HUDEP-2 (cell line): Measurements from ENCODE around the gene GLRX.
"Not testable (repeated sequence)": the region's sequence is repeated elsewhere in the genome, so short reads cannot be mapped to it uniquely, and the experiment has no call there.

Experiments used
- DNase-seq, 76 experiments: peaks; one replicate each; lab custom pipeline; 2025; ENCODE audit not compliant: unreplicated experiment in 76 of 76; lab: John Stamatoyannopoulos, UW

Gene GLRX

DNA sequence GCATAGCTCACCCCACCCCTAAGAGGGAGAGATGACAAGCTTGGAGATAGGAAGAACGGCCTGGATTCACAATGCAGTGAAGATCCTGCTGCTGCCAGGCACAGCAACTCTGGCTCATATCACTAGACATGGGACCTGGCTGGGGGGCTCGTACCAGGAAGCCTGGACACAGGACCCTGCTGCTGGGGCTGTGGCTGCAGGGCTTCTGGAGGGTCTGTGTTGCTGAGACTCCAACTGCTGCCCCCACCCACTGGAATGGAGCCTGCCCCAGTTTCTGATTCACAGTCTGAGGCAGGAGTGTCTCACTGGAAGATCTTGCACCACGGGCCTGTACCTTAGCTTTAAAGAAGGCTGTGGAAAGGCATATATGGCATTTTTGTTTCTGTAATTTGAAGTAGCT lies 31.0 kb upstream of the GLRX start:
- DNase-seq: no peak

DNA sequence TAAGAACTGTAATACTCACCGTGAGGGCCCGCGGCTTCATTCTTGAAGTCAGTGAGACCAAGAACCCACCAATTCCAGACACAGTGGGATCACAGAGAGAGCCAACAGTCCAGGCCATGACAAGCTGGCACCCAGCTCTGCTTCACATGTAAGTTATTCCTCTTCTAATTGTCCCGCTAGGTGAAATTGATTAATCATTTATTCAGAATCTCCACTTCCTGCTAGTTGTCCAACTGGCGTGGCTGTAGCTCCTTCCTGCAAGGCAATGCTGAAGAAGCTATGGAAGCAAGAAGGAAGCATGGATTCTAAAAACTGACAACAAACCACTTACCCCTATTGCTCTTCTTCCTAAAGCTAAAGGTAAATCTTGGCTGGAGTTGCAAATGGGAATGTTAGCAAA lies 30.0 kb upstream of the GLRX start:
- DNase-seq: no peak

DNA sequence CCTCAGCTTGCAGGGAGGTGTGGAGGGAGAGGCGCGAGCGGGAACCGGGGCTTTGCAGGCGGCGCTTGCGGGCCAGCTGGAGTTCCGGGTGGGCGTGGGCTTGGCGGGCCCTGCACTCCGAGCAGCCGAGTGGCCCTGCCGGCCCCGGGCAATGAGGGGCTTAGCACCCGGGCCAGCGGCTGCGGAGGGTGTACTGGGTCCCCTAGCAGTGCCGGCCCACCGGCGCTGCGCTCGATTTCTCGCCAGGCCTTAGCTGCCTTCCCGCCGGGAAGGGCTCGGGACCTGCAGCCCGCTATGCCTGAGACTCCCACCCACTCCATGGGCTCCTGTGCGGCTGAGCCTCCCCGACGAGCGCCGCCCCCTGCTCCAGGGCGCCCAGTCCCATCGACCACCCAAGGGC lies 28.6 kb upstream of the GLRX start:
- not testable (repeated sequence) for DNase-seq

DNA sequence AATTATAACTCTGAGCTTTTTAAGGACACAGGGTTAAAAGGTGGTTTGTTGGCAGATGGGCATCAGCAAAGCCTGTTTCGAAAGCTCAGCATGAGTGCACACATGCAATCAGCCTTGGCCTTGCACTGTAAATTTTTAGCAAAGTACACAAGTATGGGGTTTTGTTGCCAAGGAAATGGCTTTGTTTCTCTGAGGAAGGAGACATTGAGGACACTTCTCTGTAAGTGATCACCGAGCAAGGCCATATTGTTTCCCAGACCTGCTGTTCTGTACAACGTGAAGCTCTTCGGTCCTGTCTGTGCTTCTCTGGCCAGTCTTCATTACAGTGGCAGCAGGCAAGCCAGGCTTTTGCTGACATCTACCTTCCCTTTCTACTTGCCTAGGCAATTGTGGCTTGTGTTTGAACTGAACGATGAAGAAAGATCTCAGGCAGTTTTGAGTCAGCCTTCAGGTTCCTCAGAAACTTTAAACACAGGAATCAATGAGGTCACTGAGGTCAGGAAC lies 27.9 kb upstream of the GLRX start:
- no peak for DNase-seq

DNA sequence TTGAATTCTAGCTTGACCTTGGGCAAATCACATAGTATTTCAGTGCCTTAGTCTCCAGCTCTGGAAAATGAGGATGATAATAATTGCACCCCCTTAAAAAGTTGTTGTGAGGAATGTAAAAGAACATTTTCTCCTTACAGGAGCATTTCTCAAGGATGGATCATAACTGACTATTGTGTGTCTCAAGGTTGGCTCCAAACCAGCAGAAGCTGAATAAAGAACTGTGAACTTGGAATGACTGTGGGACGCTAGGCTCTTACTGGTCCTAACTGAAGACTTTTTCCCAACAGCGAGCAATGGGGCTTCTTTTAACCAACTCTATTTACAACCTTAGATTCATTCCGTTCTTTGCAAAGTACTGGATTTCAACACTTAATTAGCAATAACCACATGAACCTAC lies 26.2 kb upstream of the GLRX start:
- no peak for DNase-seq

DNA sequence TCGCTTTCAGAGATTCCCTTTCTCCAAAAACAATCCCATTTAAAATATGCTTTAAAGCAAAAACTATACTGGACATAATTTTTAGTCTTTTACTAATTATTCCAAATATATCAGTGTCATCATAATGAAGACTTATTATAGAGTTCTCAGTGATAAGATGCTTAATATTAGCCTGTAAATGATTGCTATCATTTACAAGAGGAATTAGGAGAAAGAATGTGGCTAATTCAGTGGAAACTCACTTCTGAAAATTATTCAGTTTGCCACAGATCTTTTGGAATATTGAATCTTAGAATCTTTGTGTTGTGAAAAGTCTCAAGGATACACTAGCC lies 24.7 kb upstream of the GLRX start:
- DNase-seq: no peak

DNA sequence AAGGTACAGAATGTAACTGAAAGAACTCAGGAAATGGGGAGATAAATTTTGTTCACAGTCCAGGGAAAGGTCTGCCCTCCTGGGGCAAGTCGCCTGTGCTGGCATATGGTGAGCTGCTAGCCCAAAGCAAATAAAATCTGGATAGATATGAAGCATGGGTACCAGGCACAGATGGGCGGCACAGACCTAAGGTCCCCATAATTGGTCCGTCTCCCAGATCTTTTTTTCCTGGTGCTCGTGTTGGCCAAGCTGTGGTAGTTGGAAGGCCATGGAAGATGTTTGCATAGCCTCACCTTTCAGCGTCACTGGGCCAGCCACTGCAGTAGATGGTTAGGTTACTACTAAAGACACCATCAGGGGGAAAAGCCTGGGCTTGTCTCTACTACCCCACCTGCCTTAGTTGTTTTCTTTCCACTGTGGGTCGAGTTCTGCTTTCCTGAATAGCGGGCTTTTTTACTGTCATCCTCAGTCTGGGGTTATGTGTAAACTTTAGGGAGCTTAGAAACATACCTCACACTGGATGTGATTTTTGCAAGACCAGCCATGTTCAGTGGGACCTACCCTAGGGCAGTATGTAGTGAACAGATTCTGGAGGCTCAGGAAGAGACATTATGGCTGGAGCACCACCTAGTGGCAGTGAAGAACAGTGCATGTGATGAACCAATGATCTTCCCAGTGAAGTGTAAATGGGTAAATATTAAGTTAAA lies 24.2 kb upstream of the GLRX start:
- peak in 57 of 76 experiments; percentile 6 to 73 (median 39) for DNase-seq

DNA sequence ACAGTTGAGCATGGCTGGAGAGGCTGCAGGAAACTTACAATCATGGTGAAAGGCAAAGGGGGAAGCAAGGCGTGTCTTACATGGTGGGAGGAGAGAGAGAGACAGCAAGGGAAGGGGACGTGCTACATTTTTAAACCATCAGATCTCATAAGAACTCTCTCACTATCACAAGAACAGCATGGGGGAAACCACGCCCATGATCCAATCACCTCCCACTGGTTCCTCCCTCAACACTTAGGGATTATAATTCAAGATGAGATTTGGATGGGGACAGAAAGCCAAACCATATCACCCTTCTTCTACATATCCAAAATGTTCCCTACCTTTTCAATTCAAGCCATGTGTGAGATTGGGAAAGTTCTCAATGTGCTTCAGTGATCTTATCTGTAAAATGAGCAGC lies 22.9 kb upstream of the GLRX start:
- peak in 20 of 76 experiments; percentile 7 to 51 (median 22) for DNase-seq

DNA sequence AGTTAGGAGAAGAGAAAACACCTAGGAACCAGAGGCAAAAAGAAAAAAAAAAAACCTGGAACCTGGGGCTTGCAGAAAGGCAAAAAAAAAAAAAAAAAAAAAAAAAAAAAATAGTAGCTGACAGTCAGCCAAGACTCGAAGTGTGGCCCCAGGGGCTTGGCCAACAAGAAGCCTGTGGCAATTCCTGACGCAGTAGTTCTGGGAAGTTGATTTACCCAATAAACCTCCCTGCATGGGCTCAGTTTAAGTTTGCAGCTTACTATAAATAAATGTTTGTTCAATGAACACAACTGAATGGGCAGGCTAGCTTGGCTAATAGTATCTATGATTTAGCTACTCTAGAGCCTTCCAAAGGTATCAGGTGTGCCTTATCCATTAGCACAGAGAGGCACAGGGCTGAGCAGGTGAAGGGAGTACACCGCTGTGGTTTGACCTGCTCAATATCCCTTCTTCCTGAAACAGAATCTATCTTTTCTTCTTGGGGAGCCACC lies 21.3 kb upstream of the GLRX start:
- DNase-seq: no peak

DNA sequence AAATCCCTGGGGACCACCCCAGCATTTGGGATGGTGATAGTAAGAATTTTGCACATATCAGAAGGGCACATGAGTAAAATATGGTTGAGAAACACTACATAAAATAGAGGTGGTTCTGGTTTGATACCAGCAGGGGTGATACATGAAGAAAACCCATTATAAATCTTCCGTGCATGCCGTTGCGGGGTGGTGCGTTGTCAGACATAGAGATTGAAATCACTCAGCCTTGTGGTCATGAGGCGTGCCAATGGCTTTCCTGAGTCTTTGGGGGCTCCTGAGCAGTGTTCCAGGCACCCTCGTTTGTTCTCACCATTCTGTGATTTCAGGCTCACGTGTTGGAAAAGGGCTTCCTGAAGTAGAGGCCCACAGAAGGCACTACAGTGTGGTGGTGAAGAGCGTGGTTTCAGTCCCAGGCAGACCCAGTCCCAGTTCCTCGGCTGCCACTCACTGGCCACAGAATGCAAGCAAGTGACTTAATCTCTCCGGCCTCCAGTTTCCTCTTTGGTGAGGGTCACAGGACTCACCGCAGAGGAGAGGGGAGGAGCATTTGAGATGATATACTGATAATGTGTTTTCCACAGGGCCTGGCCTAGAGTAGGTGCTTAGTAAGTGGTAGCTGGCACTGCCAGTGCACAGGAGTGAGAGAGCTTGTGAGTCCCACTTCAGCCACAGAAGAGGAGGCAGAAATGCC lies 20.5 kb upstream of the GLRX start:
- peak in 73 of 76 experiments; percentile 10 to 90 (median 71) for DNase-seq

DNA sequence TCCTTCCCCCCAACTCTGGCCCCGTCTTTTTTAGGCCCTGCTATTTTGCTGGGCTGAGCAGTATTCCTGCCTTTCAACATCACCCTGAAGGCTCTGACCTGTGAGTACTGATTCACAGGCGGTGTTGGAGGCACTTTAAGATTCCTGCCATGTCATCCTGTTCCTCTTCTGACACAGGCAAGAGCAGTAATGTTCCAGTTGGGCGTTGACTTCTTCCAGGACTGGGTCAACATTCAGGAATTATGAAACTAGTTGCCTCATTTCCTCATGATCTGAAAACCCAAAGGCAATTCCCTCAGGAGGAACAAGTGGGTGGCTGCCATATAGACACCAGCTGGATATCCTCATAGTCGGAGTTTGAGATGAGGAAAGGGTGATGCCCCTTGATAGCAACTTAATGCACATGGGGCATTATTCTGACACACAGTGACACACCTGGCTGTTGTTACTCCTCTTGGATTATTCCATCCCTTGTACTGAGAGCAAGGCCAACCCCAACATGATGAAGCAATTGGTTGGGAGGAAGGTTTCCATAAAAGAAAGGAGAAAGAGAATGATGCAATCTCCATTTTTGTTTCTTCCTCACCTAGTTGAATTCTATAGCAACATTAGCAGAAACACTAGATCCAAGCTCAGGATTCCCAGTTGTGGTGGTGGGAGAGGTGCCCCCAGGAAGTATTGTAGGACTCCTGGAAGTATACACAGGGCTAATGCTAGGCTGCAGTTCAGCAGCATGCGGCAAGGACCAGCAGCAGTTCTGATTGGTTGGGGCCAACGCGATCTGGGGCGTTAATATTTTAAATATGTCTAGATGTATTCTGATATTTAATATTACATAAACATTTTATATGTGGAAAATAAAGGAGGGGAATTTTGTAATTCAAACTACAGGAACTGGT lies 19.6 kb upstream of the GLRX start:
- no peak for DNase-seq

DNA sequence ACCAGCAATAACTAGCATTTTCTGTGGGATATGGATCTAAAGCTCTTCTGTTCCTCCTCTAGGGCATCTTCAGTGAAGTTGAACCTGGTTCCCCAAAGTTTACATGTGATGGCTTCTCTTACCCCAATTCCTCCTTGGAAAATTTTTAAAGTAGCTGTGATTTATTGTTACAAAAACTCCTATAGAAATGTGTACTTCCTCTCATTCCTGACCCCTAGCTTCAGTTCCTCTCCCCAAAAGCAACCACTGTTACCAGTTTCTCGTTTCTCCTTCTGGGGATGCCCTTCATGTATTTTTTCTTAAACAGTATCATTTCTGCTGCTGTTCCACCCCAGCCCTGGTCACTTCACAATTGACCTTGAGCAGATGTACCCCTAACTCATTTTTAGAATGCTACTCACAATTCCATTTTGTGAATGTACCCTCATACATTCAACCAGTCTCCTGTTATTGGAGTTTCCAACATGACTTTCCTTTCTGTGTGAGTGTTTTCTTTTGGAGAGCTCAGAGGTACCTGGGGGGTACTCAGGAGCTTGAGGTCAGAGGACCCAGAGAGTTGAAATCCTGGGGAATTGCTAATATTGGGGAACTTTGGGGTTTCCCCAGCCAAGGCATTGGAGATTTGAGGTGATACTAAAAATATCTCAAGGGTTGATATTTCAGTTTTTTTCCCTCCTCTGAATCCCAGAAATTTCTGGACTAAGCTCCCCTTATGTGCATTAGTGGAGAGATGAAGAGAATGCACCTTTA lies 18.6 kb upstream of the GLRX start:
- no peak for DNase-seq

DNA sequence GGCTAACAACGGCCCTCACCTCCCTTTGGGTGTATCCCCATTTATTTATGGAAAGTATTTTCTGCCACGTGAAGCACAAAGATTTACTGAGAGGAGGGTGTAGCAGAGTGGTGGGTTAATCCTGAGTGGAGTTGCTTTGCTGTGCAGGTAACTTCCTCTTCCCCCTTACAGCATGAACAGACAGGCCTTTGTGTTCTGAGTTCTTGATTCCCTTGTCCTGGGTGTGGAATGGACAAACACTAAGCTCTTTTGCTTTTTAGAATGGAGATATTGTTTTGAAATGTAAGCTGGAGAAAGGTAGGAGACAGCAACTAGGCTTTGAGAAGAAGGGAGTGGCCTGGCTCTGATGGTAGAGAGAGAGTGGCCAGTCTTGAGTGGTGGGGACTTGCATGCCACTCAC lies 17.1 kb upstream of the GLRX start:
- DNase-seq: no peak

DNA sequence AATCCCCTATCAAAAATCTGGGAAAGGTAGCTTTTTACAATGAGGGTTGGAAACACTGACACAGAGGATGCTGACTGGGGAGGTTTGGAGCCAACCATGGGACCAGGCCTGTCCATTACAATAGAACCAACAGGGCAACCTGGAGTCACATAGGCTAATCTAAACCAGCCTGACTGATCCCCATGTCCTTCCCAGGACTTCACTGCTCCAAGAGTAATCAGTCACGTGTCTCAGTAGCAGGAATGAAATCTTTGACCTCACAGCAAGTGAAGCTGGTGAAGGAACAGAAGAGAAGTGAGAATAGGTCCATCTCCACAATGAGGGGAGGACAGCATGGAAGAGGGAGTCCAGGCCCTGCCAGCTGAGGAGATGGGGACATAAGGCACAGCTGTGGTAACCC lies 16.0 kb upstream of the GLRX start:
- no peak for DNase-seq

DNA sequence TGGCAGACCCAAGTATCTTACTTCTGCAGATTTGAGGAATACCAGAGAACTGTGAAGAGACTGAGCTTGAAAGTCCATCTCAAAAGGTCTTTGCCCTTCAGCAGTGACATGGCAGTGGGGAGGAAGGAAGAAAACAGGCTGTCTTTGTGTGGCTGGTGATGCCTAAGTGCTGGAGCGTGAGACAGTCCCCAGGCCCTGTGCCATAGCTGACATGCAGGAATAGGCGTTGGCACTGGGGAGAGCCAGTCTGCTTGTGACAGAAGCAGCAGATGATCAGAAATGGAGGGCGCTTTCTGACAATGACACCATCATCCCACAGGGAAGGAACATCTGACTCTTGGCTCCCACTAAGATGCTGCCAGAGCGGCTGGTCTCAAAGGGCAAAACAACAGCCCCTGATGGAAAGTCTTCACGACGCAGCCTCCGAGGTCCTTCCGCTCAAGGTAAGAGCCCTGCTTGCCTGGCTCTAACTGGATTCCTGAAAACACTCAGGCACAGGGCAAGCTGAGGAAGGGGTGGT lies 15.5 kb upstream of the GLRX start:
- no peak for DNase-seq

DNA sequence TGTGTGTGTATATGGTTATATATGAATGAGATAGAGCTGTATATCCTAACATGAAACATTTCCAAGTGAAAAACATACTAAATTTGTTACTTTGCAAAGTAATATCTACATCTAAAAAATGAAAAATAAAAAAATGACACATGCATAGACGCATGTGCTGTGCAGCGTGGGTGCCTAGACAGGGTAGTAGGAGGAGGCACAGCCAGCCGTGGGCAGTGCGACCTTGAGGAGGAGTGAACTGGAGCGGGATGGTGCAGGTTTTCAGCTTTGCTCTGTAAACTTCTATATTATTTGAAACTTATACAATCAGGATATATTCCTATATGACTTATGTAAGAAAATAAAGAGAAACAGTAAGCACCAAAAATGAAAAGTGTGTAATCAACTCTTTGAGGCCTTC lies 15.0 kb upstream of the GLRX start:
- DNase-seq: no peak

DNA sequence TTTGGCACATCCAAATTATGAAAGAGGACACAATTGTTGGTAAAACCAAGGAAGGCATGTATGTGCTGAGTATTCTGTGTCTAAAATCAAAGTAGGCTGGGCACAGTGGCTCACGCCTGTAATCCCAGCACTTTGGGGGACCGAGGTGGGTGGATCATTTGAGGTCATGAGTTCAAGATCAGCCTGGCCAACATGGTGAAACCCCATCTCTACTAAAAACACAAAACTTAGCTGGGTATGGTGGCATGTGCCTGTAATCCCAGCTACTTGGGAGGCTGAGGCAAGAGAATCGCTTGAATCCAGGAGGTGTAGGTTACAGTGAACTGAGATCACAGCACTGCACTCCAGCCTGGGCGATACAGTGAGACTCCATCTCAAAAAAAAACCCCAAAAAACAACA lies 14.4 kb upstream of the GLRX start:
- DNase-seq: not testable (repeated sequence)

DNA sequence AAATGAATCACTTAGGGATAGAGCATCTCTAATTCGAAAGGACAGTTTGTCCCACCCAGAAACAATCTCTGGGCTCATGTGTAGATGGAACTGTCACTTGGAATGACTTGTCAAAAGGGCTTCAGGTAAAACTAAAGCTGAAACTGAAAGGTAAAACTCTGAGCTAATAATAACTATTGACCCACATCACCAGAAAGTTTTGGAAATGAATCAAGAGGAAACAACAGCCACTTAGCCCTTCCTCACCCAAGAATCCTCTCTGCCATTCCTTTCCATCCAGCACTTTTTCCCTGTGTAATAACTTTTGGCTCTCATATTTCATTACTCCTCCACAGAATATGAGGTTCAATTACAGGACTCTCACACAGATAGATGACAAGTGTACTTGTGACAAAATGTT lies 14.0 kb upstream of the GLRX start:
- DNase-seq: no peak

DNA sequence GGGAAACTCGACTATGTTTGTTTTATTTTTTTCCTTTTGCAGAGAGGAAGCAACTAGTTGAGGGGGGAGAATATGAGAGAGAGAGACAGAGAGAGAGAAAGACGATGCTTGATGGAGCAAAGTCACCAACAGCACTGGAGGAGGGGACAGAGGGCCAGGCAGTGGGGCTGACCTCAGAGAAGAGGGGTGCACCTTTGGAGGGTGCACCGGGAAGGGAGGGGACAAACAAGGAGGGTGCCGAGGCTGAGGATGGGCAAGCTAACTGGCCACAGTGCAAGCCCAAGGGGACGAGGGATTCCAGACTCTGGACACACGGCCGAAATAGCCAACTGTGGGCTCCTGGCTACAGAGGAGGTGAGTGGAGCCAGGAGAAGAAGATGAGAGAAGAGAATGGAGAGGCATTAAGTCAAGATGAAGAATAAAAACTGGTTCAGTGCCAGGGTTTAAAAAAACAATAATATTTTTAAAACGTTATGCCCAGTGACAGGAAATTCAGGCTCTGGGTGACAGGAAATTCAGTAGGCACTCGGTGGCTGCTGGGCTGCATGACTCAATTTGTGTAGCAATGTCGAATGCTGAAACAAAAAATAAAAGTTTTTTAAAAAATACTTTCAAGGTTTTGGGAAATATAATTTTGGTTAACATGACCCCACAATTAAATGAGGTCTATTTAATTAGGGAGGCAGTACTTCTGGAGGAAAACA lies 13.3 kb upstream of the GLRX start:
- DNase-seq: no peak

DNA sequence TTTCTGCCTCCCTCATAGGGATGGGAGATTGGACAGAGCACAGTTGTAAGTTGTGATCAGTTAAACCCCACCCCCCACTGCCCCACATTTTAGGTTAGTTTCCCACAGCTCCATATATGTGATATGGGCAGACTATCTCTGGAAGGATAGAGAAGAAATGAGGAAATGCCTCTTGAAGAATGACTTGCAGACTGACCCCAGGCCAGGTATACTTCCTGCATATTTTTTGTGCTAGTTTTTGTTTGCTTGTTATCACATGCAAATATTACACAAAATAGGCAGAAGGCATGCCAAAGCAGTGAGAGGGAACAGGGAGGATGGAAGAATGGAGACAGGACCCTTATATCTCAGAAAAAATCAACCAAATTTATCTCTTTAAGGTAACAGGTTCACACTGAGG lies 10.1 kb upstream of the GLRX start:
- no peak for DNase-seq
